Fibroblast of gingiva (primary cell): ENCODE data around the gene PLA2G4B.

ENCODE experiments used
- DNase-seq: peaks from one replicate; pipeline ENCODE4 v3.0.0-alpha.2; 2011; ENCODE audit warnings: low read depth

The PLA2G4B gene

DNA sequence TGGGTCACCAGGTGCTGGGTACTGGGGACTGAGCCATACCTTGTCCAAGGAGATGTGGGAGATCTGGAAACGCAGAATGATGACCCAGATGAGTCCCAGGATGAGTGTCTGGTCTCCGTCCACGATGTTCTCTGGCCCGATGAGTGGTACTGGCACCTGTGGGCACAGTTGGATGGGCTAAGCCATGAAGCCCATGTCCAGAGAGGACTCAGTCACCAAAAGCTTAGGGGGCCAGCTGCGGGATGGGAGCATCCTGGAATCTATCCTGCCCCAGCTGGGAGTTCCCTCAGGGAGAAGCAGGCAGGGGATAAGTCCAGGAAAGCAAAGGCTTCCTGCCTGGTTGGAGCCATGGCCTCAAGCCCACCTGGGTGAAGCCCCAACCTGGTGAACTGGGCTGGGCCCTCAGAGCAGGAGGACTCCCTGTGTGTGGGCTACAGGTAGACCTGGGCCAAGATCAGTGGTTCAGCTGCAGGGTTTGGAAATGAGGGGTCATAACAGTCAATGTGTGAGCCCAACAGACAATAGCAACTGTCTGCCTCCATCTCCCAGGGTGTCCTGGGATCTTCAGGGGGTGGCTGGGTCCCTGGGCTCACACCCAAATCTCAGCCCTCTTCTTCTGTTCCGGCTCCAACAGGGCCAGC lies 51.5 kb downstream of the PLA2G4B start:
- no peak for DNase-seq

DNA sequence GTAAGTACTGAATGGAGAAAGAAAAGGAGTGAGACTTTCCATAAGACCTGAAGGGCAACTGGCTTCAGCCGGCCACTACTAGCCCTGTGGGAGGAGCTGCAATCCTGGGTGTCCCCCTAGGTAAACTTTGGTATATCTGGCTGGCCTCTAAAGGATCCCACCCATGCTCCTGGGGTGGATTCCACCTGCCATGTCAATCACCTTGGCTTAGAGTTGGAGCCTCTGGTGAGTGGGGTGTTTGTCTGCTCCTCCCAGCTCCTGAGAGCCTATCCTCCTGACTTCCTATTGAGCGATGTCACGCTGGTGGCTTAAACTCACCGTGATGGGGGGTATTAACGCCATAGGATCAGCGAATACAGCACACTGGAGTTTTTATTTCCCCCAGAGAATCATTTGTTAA lies 52.6 kb downstream of the PLA2G4B start:
- no peak for DNase-seq

DNA sequence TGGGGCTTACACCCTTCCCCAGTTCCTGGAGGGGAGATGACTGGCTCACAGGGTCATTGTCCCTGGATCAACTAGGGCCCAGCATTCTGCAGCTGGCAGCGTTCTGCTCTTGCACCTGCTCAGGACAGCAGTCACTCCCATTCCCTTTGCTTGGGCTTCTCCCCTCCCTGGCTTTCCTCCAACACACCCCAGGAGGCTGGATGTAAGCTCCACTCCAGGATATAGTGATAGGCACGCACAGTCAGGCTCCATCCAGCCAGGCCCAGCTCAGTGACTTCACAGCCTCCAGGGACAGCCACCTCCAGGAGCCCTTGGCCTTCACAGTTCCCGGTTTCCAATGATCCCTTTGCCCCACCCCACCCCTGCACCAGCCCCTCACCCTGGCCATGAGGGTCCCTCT lies 53.3 kb downstream of the PLA2G4B start:
- DNase-seq = no peak

DNA sequence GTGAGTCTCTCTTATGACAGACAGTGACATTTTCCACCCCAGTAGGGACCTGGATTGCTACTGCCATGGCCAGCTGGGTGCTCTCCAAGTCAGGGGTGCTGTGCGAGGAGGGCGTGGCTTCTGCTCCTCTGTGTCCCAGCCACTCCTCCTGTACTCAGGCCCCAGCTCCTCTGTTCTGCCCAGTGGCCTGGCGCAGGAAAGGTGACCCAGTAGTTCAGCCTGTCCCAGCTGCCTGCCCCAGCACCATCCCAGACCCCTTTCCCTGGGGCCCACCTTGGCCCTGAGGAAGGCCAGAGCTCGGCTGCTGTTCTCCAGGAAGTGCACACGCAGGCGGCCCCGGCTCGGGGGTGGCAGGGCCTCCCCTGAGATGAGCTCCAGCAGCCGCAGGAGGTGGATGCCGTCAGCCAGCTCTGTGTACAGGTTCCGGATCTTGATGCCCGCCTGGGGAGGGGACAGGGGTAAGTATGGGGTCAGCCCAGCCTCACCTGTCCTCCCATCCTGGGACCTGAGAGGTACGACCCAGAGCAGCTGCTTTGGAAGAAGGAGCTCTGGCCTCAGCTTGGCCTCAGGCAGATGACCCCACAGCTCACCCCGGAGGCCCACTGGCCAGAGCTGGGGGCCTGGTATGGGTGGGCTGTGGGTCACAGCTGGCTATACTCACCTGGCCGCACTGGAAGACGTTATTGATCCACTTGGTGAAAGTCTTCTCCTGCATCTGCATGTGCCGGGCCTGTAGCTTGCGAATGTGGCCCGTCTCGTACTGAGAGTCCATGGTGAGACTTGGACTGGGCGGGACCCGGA lies 54.2 kb downstream of the PLA2G4B start:
- no peak for DNase-seq

DNA sequence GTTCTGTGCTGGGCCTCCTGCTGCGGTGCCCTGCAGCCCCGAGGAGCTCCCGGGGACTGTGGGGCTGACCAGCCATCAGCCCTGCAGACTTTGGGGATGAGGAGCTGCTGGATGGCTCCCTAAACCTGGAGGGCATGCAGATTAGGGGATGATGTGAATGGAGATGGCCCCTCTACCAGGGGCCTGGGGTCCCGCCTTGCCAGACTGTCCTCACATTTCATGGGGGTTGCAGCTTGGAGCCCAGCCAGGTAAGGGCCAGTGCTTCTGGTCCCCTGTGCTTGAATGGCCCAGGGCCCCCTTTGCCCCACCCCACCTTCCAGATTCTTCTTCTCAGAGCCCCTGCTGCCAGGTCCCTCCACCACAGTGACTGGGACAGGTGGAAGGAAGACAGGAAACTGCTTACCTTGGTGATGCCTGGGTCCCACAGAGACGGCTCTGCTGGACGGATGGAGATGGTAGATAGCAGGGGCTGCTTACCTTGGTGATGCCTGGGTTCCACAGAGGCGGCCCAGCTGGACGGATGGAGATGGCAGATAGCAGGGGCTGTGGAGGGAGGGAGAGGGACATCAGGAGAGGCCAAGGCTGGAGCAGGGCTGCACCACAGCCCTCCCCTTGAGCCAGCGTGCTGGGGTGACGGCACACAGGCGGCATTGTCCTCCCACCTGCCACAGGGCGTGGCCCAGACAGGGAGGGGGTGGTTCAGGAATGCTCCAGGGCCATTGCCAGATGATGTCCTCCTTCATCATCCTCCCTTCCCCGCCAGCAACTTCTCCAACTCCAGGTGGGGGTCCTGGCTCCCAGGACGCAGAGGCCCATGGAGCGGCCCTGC lies 55.0 kb downstream of the PLA2G4B start, which contains the start of gene SPTBN5:
Gene SPTBN5, minus strand, starts transcription at position 632 of the 829 bp plus-strand sequence. Its CDS starts 556 bp downstream, at position 76.
- no peak for DNase-seq

DNA sequence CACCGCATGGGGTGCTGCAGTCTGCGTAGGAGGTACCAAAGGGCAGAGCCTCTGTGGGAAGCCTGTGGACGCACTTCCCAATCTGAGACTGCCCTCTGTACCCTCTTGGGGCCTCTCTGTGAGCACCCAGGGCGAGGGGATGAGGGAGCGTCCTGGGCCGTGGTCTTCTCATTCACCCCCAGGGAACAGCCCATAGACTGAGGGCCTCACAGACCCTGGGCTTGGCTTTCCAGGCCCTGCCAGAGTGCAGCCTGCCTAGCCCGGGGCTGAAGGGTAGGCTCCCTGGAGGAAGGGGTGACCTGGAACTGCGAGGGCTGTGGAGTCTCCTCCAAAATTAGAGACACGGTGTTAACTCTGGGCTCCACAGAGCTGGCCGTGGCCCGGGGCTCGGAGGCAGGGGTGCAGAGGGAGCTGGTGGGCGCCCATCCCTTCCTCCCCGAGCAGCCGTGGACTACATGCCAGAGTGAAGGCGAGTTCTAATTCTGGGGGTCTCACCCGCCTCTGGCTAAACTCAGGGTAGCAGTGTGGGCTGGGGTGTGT lies 55.7 kb downstream of the PLA2G4B start:
- DNase-seq = no peak

DNA sequence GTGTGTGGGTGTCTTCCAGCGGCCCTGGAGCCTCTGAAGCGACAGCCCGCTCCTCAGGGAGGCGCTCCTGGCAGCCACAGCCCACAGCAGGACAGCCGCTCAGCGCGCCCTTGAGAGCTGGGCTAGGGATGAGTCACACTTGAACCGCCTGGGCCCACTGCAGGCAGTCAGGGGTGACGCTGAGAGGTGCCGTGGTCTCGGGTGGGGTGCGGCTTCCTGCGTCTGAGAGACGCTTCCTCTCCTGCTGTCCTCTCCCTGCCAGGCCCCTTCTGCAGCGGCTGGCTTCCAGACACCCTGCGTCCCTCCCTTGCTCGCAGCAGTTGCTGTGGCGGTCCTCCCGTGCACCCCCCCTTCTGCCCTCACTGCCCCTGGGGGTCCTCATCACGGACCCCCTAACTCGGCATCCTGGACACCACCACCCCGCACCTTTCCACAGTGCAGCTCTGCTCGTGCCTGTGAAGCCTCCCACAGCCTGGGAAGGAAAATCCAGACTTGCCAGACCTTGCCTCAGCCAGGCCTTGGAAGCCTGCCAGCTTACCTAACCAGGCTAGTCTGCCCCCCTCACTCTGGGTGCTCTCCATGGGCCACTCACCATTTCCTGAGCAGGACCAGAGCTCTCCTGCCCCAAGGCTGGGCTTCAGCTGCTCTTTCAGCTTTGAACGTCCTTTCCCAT lies 56.3 kb downstream of the PLA2G4B start:
- DNase-seq = peak; percentile 38

DNA sequence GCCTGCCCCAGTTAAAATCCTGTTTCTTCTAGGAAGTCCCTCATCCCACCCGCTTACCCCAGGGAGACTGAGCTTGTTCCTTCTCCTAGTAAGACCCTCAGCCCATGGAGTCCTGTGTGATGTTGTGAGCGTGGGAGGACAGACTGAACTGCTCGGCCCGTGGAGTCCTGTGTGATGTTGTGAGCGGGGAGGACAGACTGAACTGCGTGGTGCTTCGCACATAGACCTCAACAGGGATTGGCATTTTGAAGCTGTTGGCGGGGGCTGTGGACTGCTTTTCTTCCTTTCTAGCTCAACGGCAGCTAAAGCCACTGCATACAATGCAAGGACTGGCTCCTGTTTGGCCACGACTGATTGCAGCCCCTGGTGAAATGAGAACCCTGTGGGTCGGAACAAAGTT lies 56.8 kb downstream of the PLA2G4B start:
- DNase-seq = no peak

DNA sequence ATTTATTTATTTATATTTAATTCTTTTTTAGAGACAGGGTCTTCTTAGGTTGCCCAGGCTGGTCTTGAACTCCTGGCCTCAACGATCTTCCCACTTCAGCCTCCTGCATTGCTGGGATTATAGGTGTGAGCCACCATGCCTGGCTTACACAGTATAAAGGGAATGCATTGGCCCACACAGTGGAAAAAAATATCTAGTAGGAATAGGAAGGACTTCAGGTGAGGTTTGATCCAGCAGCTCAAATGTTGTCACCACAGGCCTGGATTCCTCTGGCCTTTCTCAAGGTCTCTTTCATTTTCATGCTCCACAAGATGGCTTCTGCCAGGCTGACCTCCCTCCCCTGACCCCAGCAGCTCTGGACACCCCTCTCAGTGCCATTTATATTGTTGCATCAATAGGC lies 57.3 kb downstream of the PLA2G4B start:
- DNase-seq = no peak

DNA sequence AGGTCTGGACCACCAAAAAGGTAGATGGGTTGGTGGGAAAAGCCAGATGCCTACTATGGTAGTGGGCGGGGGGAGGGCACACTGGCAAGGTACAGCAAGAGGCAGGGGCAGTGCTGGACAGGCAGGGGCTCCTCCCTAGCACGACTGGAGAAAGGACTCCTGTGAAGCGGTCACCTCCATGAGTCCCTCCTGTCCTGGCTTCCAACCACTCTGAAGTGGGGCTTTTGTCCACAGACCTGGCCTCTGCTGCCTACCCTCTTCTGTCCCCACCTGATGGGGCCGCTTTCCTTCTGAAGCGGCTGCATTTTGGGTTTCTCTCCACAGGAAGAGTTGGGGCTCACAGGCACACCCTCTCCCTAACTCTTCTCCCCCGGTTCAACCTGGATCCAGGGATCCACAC lies 57.9 kb downstream of the PLA2G4B start:
- DNase-seq = no peak

DNA sequence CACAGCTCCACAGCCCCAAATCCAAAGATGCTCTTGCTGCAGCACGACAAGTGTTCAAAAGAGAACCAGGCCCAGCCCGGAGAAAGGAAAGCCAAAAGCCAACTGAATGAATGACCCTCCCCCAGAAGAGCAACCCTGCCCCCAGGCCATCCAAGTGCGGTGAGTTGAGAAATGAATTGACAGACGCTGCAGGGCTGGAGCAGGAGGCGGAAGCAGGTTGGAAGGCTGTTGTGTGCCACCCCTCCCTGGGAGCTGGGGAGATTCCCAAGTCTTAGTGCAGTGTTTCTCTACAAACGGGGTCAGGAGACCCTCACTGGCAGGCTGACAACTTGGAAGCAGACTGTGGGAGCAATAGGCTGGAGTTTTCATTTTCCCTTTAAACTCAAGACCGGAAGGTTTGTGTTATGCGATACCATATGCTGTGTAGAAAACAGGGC lies 58.7 kb downstream of the PLA2G4B start:
- DNase-seq = no peak
